ENCODE data around the gene WTIP.
"Not testable (repeated sequence)": the region's sequence is repeated elsewhere in the genome, so short reads cannot be mapped to it uniquely, and the experiment has no call there.

WTIP gene

DNA sequence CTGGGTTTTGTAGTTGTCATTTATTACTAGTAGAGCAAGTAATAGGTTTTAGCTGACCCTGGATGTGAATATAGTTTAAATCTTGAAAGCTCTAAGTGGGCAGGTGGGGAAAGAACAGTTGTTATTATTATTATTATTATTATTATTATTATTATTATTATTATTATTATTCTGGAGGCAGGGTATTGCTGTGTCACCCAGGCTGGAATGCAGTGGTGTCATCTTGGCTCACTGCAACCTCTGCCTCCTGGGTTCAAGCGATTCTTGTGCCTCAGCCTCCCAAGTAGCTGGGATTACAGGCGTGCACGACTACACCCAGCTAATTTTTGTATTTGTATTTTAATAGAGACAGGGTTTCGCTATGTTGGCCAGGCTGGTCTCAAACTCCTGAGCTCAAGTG, 3.1 kb upstream of the WTIP start:
- not testable (repeated sequence) for DNase-seq (ENCODE audit: low read depth, low spot score)

DNA sequence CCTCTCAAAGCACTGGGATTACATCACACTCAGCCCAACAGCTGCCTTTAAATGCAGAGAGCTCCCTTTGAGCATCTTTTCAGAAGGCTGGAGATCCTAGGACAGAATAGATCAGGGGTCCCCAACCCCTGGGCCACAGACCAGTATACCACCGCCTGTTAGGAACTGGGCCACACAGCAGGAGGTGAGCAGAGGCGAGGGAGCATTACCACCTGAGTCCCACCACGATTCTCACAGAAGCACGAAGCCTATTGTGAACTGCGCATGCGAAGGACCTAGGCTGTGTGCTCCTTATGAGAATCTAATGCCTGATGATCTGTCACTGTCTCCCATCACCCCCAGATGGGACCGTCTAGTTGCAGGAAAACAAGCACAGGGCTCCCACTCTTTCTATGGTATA, 2.2 kb upstream of the WTIP start:
- DNase-seq (ENCODE audit: low read depth, low spot score), result no peak

GRCh38 chr19:34480491-34480890, 1.1 kb upstream of the WTIP start:
- no peak for DNase-seq (ENCODE audit: low read depth, low spot score)

DNA sequence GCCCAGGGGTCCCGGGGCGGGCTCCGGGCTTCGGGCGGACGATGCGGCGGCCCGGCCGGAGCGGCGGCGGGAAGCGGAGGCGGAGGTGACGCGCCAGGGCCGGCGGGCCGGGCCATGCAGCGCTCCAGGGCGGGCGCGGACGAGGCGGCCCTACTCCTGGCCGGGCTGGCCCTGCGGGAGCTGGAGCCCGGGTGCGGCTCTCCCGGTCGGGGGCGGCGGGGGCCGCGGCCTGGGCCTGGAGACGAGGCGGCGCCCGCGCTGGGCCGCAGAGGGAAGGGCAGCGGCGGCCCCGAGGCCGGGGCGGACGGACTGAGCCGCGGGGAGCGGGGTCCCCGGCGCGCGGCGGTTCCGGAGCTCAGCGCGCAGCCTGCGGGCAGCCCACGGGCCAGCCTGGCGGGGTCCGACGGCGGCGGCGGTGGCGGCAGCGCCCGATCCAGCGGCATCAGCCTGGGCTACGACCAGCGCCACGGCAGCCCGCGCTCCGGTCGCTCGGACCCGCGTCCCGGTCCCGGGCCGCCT, 362 bp downstream of the WTIP start:
- DNase-seq (ENCODE audit: low read depth, low spot score), result no peak

DNA sequence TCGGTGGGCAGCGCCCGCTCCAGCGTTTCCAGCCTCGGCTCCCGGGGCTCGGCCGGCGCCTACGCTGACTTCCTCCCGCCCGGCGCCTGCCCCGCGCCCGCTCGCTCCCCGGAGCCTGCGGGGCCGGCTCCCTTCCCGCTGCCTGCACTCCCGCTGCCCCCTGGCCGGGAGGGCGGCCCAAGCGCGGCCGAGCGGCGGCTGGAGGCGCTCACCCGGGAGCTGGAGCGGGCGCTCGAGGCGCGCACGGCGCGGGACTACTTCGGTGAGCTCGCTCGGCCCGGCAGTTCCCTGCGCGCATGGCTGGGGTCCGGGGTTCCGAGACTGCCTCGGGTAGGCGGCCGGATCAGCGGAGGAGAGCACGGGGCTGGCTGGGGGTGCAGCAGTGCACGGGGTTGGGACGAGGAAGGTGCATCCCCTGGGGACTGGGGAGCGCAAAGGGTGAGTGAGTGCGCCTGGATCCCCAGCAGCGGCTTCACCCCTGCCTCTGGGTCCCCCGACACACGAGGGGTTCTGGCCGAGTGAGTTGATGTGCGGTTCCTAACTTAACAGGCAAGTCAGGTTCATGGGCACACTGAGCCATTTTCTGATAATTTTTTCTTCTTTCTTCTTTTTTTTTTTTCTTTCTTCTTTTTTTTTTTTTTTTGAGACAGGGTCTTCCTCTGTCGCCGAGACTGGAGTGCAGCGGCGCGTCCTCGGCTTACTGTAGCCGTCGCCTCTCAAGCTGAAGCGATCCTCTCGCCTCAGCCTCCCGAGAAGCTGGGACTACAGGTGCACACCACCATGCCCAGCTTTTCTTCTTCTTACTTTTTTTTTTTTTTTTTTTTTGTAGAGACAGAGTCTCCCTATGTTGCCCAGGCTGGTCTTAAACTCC, 1.1 kb downstream of the WTIP start:
- DNase-seq (ENCODE audit: low read depth, low spot score), result no peak

- no peak for DNase-seq (ENCODE audit: low read depth, low spot score)
Observed at GRCh38 chr19:34484328-34484727, 2.8 kb downstream of the WTIP start.

DNA sequence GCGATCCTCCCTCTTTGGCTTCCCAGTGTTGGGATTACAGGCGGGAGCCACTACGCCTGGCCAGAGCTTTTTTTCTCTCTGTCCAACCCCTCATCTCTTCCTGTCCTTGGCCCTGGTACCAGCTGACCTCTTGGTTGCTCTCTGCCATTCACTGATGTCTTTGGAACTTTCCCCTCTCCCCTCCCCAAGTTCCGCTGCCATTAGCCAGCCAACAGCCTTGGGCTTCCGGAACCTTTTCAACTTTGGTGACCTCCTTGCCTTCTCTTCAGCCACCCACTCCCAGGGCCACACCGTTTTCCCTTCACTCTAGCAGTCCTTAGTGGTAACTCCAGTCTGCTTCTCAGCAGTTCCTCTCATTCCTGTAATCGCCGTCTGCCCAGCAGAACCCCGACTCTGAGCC, 4.3 kb downstream of the WTIP start:
- no peak for DNase-seq (ENCODE audit: low read depth, low spot score)

GRCh38 chr19:34487651-34488051, 6.1 kb downstream of the WTIP start:
- no peak for DNase-seq (ENCODE audit: low read depth, low spot score)

- no peak for DNase-seq (ENCODE audit: low read depth, low spot score)
Observed at GRCh38 chr19:34489175-34489574, 7.6 kb downstream of the WTIP start.

DNA sequence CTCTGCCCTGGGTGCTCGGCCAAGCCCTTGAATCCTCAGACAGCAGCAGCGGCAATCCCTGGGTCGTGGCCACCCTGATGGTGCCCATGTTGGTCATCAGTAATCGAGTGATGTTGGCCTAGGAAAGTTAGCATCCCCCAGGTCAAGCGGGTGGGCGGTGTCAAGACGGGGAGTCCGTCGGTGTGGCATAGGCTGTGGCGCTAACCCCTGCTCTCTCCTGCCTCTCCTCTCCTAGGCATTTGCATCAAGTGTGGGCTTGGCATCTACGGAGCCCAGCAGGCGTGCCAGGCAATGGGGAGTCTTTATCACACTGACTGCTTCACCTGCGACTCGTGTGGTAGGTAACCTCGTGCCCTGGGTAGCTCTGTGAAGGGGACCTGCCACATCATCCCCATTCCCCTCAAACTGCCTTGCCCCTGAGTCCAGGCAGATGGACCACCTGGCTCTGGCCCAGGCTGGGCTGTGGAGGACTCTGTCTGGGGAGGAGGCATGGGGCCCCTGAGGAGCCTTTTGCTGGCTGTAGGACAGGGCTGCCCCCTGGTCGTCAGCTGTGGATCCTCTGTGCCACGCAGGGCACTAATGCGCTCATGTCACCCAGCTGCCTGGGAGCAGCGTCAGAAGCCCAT, 8.7 kb downstream of the WTIP start:
- DNase-seq (ENCODE audit: low read depth, low spot score), result no peak

- no peak for DNase-seq (ENCODE audit: low read depth, low spot score)
Observed at GRCh38 chr19:34493038-34493648, 11.6 kb downstream of the WTIP start.

- DNase-seq (ENCODE audit: low read depth, low spot score), result no peak
Observed at GRCh38 chr19:34493649-34494044, 12.1 kb downstream of the WTIP start.

DNA sequence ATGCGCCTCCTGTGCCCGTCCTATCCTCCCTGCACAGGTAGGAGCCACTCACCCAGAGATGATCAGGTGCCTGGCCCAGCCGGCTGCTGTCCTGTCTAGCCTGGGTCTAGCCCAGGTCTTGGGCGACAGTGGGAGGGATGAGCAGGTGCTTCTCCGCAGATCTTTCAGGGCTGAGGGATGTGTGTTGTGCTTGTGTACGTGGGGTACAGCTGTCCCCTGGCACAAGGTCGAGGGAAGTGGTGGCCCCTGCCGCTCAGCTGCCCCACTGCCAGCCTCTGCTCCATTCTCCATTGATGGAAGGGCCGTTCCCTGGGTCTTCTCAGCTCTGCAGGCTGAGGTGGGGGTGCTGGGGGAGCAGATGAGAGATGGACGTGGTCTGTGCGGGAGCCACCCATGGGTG, 13.0 kb downstream of the WTIP start:
- DNase-seq (ENCODE audit: low read depth, low spot score), result no peak

- no peak for DNase-seq (ENCODE audit: low read depth, low spot score)
Observed at GRCh38 chr19:34495416-34495815, 13.9 kb downstream of the WTIP start.

DNA sequence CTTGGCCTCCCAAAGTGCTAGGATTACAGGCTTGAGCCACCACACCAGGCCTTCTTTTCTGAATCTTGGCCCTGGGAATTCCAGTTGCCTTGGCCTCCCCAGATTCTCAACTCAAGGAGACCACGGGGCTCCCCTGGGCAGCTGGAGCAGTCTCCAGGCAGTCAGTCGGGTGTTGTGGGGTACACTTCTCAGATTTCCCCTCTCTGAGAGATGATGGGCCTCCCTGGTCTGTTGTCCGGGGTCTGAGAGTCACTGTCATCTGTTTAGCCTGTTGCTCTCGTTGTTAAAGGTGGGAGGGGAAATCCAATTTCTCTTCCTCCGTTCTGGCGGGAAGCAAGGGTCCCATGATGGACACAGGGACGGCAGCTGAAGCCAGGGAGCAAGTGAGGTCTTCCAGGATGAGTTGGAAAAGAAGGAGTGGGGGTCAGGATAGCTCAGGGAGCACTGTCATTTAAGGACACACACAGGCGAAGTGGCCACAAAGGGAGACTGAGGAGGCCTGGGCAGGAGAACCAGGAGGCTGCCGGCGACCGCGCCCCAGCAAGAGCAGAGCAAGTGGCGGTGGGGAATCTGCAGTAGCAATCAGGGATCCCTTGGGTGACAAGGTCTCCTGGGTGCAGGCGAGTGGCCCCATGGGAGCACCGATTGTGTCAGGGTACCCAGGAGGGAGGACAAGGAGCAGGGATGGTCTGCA, 15.7 kb downstream of the WTIP start:
- no peak for DNase-seq (ENCODE audit: low read depth, low spot score)

DNA sequence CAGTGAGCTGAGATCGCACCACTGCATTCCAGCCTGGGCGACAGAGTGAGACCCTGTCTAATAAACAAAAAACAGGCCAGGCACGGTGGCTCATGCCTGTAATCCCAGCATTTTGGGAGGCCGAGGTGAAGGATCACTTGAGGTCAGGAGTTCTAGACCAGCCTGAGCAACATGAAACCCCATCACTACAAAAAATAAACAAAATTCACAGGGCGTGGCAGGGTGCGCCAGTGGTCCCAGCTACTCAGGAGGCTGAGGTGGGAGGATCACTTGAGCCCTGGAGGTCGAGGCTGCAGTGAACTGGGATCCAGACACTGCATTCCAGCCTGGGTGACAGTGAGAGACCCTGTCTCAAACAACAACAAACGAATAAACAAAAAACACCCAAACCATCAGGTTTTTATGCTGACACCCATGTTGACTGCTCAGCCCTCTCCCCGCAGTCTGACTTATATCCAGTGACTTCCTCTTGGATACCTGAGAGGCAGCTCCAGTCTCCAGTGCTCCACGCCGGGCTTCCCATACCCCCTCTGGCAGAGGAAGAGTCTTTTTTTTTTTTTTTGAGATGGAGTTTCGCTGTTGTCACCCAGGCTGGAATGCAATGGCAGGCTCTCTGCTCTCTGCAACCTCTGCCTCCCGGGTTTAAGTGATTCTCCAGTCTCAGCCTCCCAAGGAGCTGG, 17.7 kb downstream of the WTIP start:
- no peak for DNase-seq (ENCODE audit: low read depth, low spot score)

DNA sequence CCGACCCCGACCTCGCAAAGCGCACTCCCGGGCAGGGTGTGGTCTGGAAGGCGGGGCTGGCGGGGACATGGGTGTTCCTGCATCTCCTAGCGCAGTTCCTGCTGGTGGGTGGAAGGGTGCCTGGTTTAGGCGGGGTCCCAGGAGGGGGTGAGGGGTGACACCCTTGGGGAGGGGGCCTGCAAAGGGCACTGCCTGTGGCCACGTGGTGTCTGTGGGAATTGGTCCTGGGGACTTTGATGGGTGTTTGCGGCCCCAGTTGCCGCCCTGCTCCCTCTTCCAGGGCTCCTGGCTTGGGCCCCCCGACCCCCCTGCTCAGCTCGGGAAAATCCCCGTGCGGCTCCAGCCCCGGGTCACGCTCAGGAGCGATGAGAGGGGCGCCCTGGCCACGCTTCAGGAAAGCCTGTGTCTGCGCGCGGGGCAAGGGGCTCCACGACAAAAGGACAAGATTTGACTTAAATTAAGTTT, 19.1 kb downstream of the WTIP start:
- DNase-seq (ENCODE audit: low read depth, low spot score), result no peak

DNA sequence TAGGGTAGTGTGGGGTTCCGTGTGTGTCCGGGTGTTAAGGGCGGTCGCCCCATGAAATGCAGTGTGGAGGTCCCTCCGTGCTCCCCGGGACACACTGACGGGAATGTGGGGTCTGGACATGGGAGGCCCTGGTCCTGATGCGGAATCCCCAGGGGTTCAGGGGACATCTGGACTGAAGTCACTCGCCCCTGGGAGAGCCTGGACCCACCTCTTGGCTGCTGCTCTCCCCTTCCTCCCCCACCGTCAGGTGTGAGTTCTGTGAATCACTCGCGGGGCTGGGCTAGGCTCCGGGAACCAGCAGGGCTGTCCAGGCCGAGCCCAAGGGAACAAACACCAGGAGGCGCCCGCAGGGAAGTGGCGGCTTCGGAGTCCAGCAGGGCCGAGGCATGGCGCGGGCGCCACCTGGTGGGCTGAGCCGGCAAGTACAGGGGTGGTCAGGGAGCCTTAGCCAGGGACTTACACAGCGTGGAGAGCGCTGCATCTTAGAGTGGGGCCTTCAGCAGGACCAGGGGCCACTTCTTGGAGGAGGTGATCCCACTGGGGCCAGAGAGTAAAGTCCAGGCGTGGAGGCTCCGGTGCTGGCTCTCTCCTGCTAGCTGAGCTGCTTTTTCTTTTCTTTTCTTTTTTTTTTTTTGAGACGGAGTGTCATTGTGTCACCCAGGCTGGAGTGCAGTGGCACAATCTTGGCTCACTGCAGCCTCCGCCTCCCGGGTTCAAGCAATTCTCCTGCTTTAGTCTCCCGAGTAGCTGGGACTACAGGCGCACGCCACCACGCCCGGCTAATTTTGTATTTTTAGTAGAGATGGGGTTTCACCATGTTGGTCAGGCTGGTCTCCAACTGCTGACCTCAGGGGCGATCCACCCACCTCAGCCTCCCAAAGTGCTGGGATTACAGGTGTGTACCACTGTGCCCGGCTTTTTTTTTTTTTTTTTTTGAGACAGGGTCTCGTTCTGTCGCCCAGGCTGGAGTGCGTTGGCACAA, 20.1 kb downstream of the WTIP start:
- peak; percentile 59 for DNase-seq (ENCODE audit: low read depth, low spot score)

- no peak for DNase-seq (ENCODE audit: low read depth, low spot score)
Observed at GRCh38 chr19:34502582-34503411, 21.2 kb downstream of the WTIP start.
